ENCODE results near the gene EPHB1. TPM values are rescaled to one million over a fixed set of nuclear protein-coding genes. Genes with fewer than 3 reads are reported as not detected.

Gene EPHB1
- total RNA-seq, 2 donors from 2014 or later: 0.68 to 0.71 TPM

DNA sequence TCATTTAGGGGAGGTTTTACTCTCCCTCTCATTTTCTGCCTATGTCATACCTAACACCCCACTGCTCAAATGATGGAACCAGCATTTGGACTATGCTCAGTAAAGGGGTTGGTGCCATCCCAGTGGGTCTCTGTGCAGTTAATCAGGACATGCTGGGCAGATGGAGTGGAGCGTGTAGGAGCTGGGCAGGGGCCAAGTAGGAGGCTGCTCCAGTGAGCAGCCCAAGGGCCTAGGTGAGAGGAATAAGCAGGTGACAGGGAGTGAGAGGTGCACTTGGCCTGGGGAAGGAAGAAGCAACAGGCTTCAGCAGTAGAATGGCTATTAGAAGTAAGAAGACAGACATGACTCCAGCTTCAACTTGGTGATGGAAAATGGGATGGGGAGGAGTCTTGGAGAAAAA lies 72.2 kb downstream of the EPHB1 start:
- no peak overlapping the region for H3K27ac ChIP-seq
- no peak for DNase-seq (ENCODE audit: low spot score)

DNA sequence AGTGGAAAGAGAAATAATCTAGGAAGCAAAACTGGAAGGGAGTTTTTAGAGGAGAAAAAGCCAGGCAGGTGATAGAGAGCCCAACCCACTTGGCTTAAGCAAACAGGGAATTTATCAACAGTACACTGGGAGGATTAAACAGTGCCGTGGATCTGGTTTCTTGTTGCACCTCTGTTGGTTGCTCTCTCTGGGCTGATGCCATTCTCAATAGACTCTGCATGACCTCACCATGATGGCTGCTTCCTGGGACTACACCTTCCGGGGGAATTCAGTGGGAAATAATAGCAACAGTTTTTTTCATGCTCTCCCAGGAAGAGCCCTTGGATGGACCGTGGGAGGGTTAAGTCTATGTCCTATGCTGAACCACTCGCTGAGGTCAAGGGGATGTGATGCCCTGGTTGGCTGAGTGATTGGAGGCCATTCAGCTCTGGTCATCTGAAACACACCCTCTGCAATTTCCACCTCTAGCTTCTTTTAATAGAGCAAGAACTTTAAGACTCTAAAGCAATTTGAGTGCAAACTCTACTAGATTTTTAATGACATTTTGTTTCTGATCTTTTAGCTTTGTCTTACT lies 74.2 kb downstream of the EPHB1 start:
- no peak overlapping the region for H3K4me3 ChIP-seq
- no peaks in the 10 kb centered on the region for H3K27me3 ChIP-seq (replicated peaks; ENCODE audit: insufficient read depth)
- H3K36me3 ChIP-seq: no peaks in the 10 kb centered on the region
- H3K27ac ChIP-seq: no peak overlapping the region
- no peak for DNase-seq (ENCODE audit: low spot score)
- no peak for ATAC-seq (ENCODE audit: insufficient number of reproducible peaks, low FRiP score, low read depth)
- no peaks in the 10 kb centered on the region for H3K9me3 ChIP-seq
- TF ChIP-seq, protein P1, sequence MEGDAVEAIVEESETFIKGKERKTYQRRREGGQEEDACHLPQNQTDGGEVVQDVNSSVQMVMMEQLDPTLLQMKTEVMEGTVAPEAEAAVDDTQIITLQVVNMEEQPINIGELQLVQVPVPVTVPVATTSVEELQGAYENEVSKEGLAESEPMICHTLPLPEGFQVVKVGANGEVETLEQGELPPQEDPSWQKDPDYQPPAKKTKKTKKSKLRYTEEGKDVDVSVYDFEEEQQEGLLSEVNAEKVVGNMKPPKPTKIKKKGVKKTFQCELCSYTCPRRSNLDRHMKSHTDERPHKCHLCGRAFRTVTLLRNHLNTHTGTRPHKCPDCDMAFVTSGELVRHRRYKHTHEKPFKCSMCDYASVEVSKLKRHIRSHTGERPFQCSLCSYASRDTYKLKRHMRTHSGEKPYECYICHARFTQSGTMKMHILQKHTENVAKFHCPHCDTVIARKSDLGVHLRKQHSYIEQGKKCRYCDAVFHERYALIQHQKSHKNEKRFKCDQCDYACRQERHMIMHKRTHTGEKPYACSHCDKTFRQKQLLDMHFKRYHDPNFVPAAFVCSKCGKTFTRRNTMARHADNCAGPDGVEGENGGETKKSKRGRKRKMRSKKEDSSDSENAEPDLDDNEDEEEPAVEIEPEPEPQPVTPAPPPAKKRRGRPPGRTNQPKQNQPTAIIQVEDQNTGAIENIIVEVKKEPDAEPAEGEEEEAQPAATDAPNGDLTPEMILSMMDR (IDR thresholded peaks at IDR 0.05): no peak
- H3K4me1 ChIP-seq (ENCODE audit: control insufficient read depth in 1 of 2, low read depth in 2 of 2): no peaks in the 10 kb centered on the region

More for the DNA sequence above, 72.2 kb downstream of the EPHB1 start:
- no peaks in the 10 kb centered on the region for H3K27me3 ChIP-seq (replicated peaks; ENCODE audit: insufficient read depth)
- H3K4me1 ChIP-seq (ENCODE audit: control insufficient read depth in 1 of 2, low read depth in 2 of 2): no peaks in the 10 kb centered on the region
- no peaks in the 10 kb centered on the region for H3K9me3 ChIP-seq
- H3K4me3 ChIP-seq: no peak overlapping the region
- no peaks in the 10 kb centered on the region for H3K36me3 ChIP-seq
- ATAC-seq (ENCODE audit: insufficient number of reproducible peaks, low FRiP score, low read depth): no peak
- TF ChIP-seq, protein P1 (IDR thresholded peaks at IDR 0.05): no peak

DNA sequence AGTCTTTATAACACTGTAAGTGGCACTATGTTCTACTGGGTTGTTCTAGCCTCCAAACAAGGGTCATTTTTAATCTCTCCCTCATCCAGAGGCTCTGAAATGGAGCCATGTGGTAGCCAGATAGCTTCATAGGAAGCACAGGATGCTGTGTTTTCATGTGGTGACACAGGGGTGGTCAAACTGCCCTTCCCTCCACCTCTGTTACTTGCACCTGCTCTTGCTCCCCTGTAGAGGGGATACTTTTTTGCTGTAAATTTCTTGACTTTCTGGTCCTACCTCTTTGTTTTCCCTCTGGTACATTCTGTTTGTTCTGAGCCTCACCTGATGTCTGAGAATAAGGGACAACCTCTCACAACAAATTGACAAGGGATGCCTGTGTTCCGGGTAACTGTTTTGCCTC lies 76.8 kb downstream of the EPHB1 start:
- Histone ChIP-seq H3K27me3 (replicated peaks; ENCODE audit: insufficient read depth) (no peaks in the 10 kb centered on the region), H3K27ac (no peak overlapping the region), H3K9me3 (no peaks in the 10 kb centered on the region), H3K4me3 (no peak overlapping the region), H3K4me1 (ENCODE audit: control insufficient read depth in 1 of 2, low read depth in 2 of 2) (no peaks in the 10 kb centered on the region), H3K36me3 (no peaks in the 10 kb centered on the region)
- TF ChIP-seq, protein P1 (IDR thresholded peaks at IDR 0.05): no peak
- ATAC-seq (ENCODE audit: insufficient number of reproducible peaks, low FRiP score, low read depth): no peak
- no peak for DNase-seq (ENCODE audit: low spot score)

DNA sequence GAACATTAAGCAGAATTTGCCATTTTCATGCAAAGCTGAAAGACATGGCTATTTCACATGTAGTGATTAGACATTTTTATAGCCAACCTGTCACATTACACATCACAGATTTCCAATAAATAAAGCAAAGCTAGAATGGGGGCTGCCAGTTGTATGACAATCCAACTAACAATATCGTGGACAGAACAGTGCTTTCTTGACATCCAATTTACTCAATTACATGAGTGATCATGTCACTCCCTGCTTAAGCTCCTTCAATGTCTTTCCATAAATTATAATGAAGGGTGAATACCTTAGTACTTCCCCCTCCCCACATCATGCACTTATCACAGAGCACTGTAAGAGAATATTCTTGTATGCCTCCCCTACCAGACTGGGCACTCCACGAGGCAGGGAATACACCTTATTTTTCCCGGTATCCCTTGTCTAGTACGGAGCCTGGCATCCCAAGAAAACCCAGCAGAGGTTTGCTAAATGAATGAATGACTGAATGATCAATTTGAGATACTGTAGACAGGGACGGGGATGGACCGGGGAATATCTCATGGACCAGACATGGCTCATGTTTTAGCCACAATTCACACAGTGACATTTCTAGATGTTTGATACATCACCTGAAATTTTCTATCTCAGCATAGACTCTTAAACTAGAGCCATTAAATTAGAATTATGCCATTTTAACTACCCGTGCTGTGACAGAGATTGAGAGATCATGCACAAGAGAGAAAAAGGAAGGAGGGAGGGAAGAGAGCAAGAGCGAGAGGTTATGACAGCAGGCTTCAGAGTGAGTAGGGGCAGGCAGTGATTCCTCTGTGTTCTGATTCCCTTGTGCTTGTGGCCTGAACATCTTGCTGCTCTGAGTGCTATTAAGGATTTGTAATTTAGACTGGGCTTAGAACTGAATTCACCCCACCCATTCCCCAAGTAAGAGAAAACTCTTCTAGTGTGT lies 77.7 kb downstream of the EPHB1 start:
- ATAC-seq (ENCODE audit: insufficient number of reproducible peaks, low FRiP score, low read depth) (no peak), DNase-seq (ENCODE audit: low spot score) (no peak)
- H3K4me3 ChIP-seq: no peak overlapping the region
- H3K9me3 ChIP-seq: no peaks in the 10 kb centered on the region
- H3K27me3 ChIP-seq (replicated peaks; ENCODE audit: insufficient read depth): no peaks in the 10 kb centered on the region
- no peaks in the 10 kb centered on the region for H3K36me3 ChIP-seq
- H3K4me1 ChIP-seq (ENCODE audit: control insufficient read depth in 1 of 2, low read depth in 2 of 2): no peaks in the 10 kb centered on the region
- no peak overlapping the region for H3K27ac ChIP-seq
- TF ChIP-seq, protein P1 (IDR thresholded peaks at IDR 0.05): no peak

DNA sequence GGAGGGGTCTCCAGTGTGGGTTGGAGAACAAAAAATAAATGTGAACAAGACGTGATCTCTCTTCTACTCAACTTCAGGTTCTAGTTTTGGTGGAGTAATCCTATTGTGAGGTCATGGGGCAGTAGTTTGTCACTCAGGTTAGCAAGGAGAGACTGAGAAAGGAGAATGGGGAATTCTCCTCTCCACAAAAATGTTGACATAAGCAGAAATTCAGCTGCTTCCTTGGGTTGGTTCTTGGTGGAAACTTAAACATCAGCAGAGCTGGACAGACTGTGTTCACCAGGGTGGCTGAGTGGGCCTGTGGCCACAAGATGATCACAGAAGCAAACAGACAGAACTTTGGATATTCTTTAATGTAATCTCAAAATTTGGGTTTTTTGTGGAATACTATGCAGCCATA lies 78.7 kb downstream of the EPHB1 start:
- Histone ChIP-seq H3K4me3 (no peak overlapping the region), H3K27ac (no peak overlapping the region), H3K27me3 (replicated peaks; ENCODE audit: insufficient read depth) (no peaks in the 10 kb centered on the region), H3K4me1 (ENCODE audit: control insufficient read depth in 1 of 2, low read depth in 2 of 2) (no peaks in the 10 kb centered on the region), H3K9me3 (no peaks in the 10 kb centered on the region), H3K36me3 (no peaks in the 10 kb centered on the region)
- TF ChIP-seq, protein P1 (IDR thresholded peaks at IDR 0.05): no peak
- ATAC-seq (ENCODE audit: insufficient number of reproducible peaks, low FRiP score, low read depth) (no peak), DNase-seq (ENCODE audit: low spot score) (no peak)
